IMR-90 (cell line): ENCODE results near the gene AGMO. TPM values are rescaled to one million over a fixed set of nuclear protein-coding genes. Genes with fewer than 3 reads are reported as not detected.

Experiments
- ATAC-seq: fragments of 200-7000 bp; cut with Tn5 transposase; 2 replicates; pipeline ENCODE4 v1.9.1; 2020; ENCODE audit warnings: low read depth, mild to moderate bottlenecking, moderate library complexity
- BruUV-seq: library from RNA; stranded (reverse); fragments of 400-500 nt; replicated peaks from 2 replicates; lab custom pipeline; 2021; lab: Mats Ljungman, UMichigan
- CTCF ChIA-PET: fragments of 300-600 bp; formaldehyde crosslinking; extraction: SDS; loops from one replicate; lab custom pipeline; 2021; ENCODE audit warnings: antibody characterized with exemption; lab: Yijun Ruan, JAX
- POLR2A ChIA-PET: fragments of 300-600 bp; sonication (Branson Sonifier 250); formaldehyde crosslinking; loops from one replicate; lab custom pipeline; 2022; ENCODE audit warnings: antibody characterized with exemption; ENCODE audit not compliant: unreplicated experiment; lab: Charles Lee
- DNase-seq: peaks from one replicate; pipeline ENCODE4 v3.0.0; 2013
- H2AFZ ChIP-seq: replicated peaks from 2 replicates; pipeline ENCODE3; 2013; ENCODE audit warnings: low read length, mild to moderate bottlenecking; ENCODE audit not compliant: poor library complexity
- H2AK5ac ChIP-seq: 2 replicates; pipeline ENCODE4 v1.6.1; 2013; ENCODE audit warnings: low read depth, low read length, inconsistent platforms
- H2AK9ac ChIP-seq: replicated peaks from 2 replicates; pipeline ENCODE3; 2013; ENCODE audit warnings: mild to moderate bottlenecking, low read depth, low read length, moderate library complexity; ENCODE audit not compliant: poor library complexity
- H2BK120ac ChIP-seq: 2 replicates; pipeline ENCODE4 v1.6.1; 2013; ENCODE audit warnings: low read depth, low read length, inconsistent platforms
- H2BK15ac ChIP-seq: 3 replicates; pipeline ENCODE4 v1.6.1; 2013; ENCODE audit warnings: low read depth, low read length, inconsistent platforms
- H2BK20ac ChIP-seq: 2 replicates; pipeline ENCODE4 v1.6.1; 2013; ENCODE audit warnings: low read depth, mild to moderate bottlenecking, inconsistent platforms, low read length, moderate library complexity
- H2BK5ac ChIP-seq: 2 replicates; pipeline ENCODE4 v1.6.1; 2013; ENCODE audit warnings: mild to moderate bottlenecking, low read depth, low read length, inconsistent platforms; ENCODE audit not compliant: poor library complexity, severe bottlenecking
- H3K14ac ChIP-seq: replicated peaks from 2 replicates; pipeline ENCODE4 v1.6.1; 2013; ENCODE audit warnings: low read depth, low read length, inconsistent platforms
- H3K18ac ChIP-seq: 2 replicates; pipeline ENCODE4 v1.6.1; 2013; ENCODE audit warnings: low read depth, low read length, control low read depth
- H3K23ac ChIP-seq: 2 replicates; pipeline ENCODE4 v1.6.1; 2013; ENCODE audit warnings: low read depth, low read length, inconsistent platforms
- H3K27ac ChIP-seq: 2 replicates; pipeline ENCODE4 v1.5.1; 2013; ENCODE audit warnings: mild to moderate bottlenecking, control low read depth, low read length; ENCODE audit not compliant: insufficient read depth
- H3K27me3 ChIP-seq: 2 replicates; pipeline ENCODE4 v1.6.1; 2013; ENCODE audit warnings: low read length; ENCODE audit not compliant: control insufficient read depth, insufficient read depth
- H3K36me3 ChIP-seq: 2 replicates; pipeline ENCODE4 v1.6.1; 2013; ENCODE audit warnings: low read length, mixed read lengths; ENCODE audit not compliant: control insufficient read depth, insufficient read depth
- H3K4ac ChIP-seq: 2 replicates; pipeline ENCODE4 v1.6.1; 2013; ENCODE audit warnings: low read depth, low read length, inconsistent platforms
- H3K4me1 ChIP-seq: 2 replicates; pipeline ENCODE4 v1.6.1; 2013; ENCODE audit warnings: low read length, mixed read lengths; ENCODE audit not compliant: control insufficient read depth, insufficient read depth
- H3K4me2 ChIP-seq: 2 replicates; pipeline ENCODE4 v1.6.1; 2013; ENCODE audit warnings: low read depth, mild to moderate bottlenecking, control low read depth, low read length, moderate library complexity
- H3K4me3 ChIP-seq: 2 replicates; pipeline ENCODE4 v1.5.1; 2013; ENCODE audit warnings: low read depth, mild to moderate bottlenecking, control low read depth, low read length, moderate library complexity; ENCODE audit not compliant: insufficient read depth
- H3K56ac ChIP-seq: 2 replicates; pipeline ENCODE4 v1.6.1; 2013; ENCODE audit warnings: low read length, inconsistent platforms; ENCODE audit not compliant: insufficient read depth; ENCODE audit errors: extremely low read depth
- H3K79me1 ChIP-seq, 2 experiments: 2 replicates each; pipeline ENCODE4 v1.6.1; 2013; ENCODE audit warnings: low read length in 2 of 2, inconsistent platforms in 1 of 2, low read depth in 1 of 2
- H3K9ac ChIP-seq: 2 replicates; pipeline ENCODE4 v1.6.1; 2013; ENCODE audit warnings: low read depth, low read length, control low read depth
- H3K9me1 ChIP-seq: 2 replicates; pipeline ENCODE4 v1.6.1; 2013; ENCODE audit warnings: low read length, inconsistent platforms; ENCODE audit not compliant: insufficient read depth
- H3K9me3 ChIP-seq: 2 replicates; pipeline ENCODE4 v1.6.1; 2013; ENCODE audit warnings: low read length; ENCODE audit not compliant: control insufficient read depth, insufficient read depth
- H4K20me1 ChIP-seq: 2 replicates; pipeline ENCODE4 v1.6.1; 2013; ENCODE audit warnings: low read length, inconsistent platforms; ENCODE audit not compliant: insufficient read depth
- H4K5ac ChIP-seq: 2 replicates; pipeline ENCODE4 v1.6.1; 2013; ENCODE audit warnings: mild to moderate bottlenecking, low read depth, low read length, control low read depth
- H4K8ac ChIP-seq, 2 experiments: 2 replicates each; pipeline ENCODE4 v1.6.1; 2013; ENCODE audit warnings: low read depth in 2 of 2, low read length in 2 of 2, control low read depth in 1 of 2, inconsistent platforms in 1 of 2
- H4K91ac ChIP-seq: 2 replicates; pipeline ENCODE4 v1.6.1; 2013; ENCODE audit warnings: low read depth, low read length, inconsistent platforms; ENCODE audit not compliant: insufficient read depth
- ELK1 ChIP-seq: fragments of 150-350 bp; IDR thresholded peaks from 2 replicates; pipeline ENCODE4 v1.6.1; 2016; ENCODE audit warnings: low read depth, mild to moderate bottlenecking, low read length, moderate library complexity, borderline replicate concordance
- FOS ChIP-seq: fragments of 150-350 bp; IDR thresholded peaks from 2 replicates; pipeline ENCODE4 v1.6.1; 2016; ENCODE audit warnings: low read depth, low read length
- MAFK ChIP-seq: IDR thresholded peaks from 2 replicates; pipeline ENCODE4 v1.6.1; 2012; ENCODE audit warnings: low read depth, low read length, improper control_type of control experiment
- NFE2L2 ChIP-seq: fragments of 150-350 bp; IDR thresholded peaks from 2 replicates; pipeline ENCODE4 v1.6.1; 2016; ENCODE audit warnings: low read depth, mild to moderate bottlenecking, low read length
- POLR2A ChIP-seq: IDR thresholded peaks from 2 replicates; pipeline ENCODE4 v1.6.1; 2012; ENCODE audit warnings: mild to moderate bottlenecking, low read depth, low read length
- RCOR1 ChIP-seq: IDR thresholded peaks from 2 replicates; pipeline ENCODE4 v1.6.1; 2012; ENCODE audit warnings: mild to moderate bottlenecking, low read length, improper control_type of control experiment; ENCODE audit not compliant: insufficient replicate concordance
- RFX5 ChIP-seq: IDR thresholded peaks from 2 replicates; pipeline ENCODE4 v1.8.0; 2012; ENCODE audit warnings: low read depth, mild to moderate bottlenecking, low read length, moderate library complexity
- SMC3 ChIP-seq: fragments of 150-350 bp; IDR thresholded peaks from 2 replicates; pipeline ENCODE4 v1.6.1; 2016; ENCODE audit warnings: low read depth, mild to moderate bottlenecking, antibody characterized with exemption, low read length, moderate library complexity
- USF2 ChIP-seq: fragments of 150-350 bp; IDR thresholded peaks from 2 replicates; pipeline ENCODE4 v1.6.1; 2017; ENCODE audit warnings: mild to moderate bottlenecking, antibody characterized with exemption, low read length, low read depth
- WGBS, 2 experiments: methylation state at CpG; one replicate each; pipeline versions ENCODE4 v1.1.5 to v1.1.7; 2013; ENCODE audit warnings: missing lambda C conversion rate in 2 of 2; ENCODE audit not compliant: insufficient read length in 1 of 2; ENCODE audit errors: extremely low coverage in 2 of 2; 5-methylcytosine and 5-hydroxymethylcytosine counted together
- dilution Hi-C: fragments of 300-500 bp; cut with HindIII; formaldehyde crosslinking; loops from one replicate; pipeline ENCODE4 v1.14.3; 2018; ENCODE audit warnings: low sequenced_read_pairs; ENCODE audit not compliant: unreplicated experiment
- in situ Hi-C: fragments of 300-500 bp; cut with MboI; formaldehyde crosslinking; loops from 3 replicates; pipeline ENCODE4 v1.14.3; 2019; ENCODE audit warnings: low sequenced_read_pairs, inconsistent platforms, mixed read lengths
- intact Hi-C: fragments of 100-400 bp; cut with micrococcal nuclease; formaldehyde crosslinking; loops from 2 replicates; pipeline ENCODE4 v1.10.0; 2022
- polyA plus RNA-seq, 3 experiments: library from polyadenylated mRNA; depleted of rRNA; stranded (reverse); fragments of >200 nt; gene quantifications; 2 replicates each; pipeline ENCODE4 v1.2.3, GENCODE V29; 2012; ENCODE audit warnings: low replicate concordance in 1 of 3
- total RNA-seq: library from RNA; depleted of rRNA; stranded (reverse); fragments of >200 nt; gene quantifications from 2 replicates; pipeline ENCODE4 v1.2.3, GENCODE V29; 2012

AGMO gene
- total and polyA plus RNA-seq, 2 of the 4 experiments (the other 2 are of a cell fraction): not detected

DNA sequence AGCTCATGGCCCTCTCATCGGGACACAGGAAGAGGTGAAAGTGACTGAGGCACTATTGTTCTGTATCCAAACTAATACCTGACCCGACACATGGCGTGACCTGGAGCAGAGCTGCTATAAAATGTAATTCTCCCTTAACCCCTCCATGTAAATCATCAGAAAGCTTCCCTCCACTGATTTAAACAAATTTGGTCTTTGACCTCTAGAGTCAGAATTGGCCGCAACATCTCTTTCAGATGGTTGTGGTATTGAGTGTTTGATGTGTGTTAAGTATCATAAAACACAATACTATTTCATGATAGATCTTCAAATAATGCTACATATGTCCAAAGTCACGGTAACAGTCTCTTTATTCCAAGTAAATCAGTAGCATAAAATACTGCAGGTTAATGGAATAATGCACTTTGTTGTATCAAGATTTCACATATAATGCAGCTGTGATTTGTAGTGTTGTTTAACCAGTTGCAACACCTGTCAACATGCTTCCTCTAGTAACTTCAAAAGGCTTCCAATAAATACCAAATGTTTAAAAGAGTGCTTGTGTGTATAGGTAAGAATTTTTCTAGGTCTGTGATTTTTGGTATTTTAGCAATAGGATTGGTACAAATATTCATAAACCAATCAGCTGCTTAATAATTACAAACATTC lies 144.3 kb downstream of the AGMO start:
- no CpG with 5 or more reads among the region's 5 CpGs for WGBS, 2 experiments
- Histone ChIP-seq H3K23ac (no peak overlapping the region), H2BK20ac (no peak overlapping the region), H2AK9ac (no peak overlapping the region), H3K36me3 (no peaks in the 10 kb centered on the region), H3K14ac (no peak overlapping the region), H2AFZ (no peak overlapping the region), H2BK15ac (no peak overlapping the region), H2BK120ac (no peak overlapping the region), H3K9ac (no peak overlapping the region), H3K4me3 (no peak overlapping the region), H3K56ac (no peak overlapping the region), H3K18ac (no peak overlapping the region), H3K27ac (no peak overlapping the region), H2AK5ac (no peak overlapping the region), H3K79me1 (no peaks in the 10 kb centered on the region), H3K9me1 (no peaks in the 10 kb centered on the region), H3K27me3 (no peaks in the 10 kb centered on the region), H4K5ac (no peak overlapping the region), H2BK5ac (no peak overlapping the region), H3K4ac (no peak overlapping the region), H3K4me2 (no peak overlapping the region), H3K4me1 (no peaks in the 10 kb centered on the region), H3K9me3 (no peaks in the 10 kb centered on the region), H4K91ac (no peak overlapping the region), H4K8ac (no peak overlapping the region), H4K20me1 (no peaks in the 10 kb centered on the region)
- intact Hi-C loops: no loop called here
- TF ChIP-seq POLR2A (no peak), RCOR1 (no peak), MAFK (no peak), USF2 (no peak), ELK1 (no peak), NFE2L2 (no peak), FOS (no peak), SMC3 (no peak), RFX5 (no peak)
- CTCF ChIA-PET: no interaction called here
- DNase-seq (no peak), ATAC-seq (no peak)
- in situ Hi-C loops: no loop called here
- POLR2A ChIA-PET: no interaction called here
- dilution Hi-C loops: no loop called here
- BruUV-seq: no TSS peak
